Hindlimb muscle (tissue), 1 donor: ENCODE data around the gene MOB3B. TPM values are rescaled to one million over a fixed set of nuclear protein-coding genes. Genes with fewer than 3 reads are reported as not detected.
"Not testable (repeated sequence)": the region's sequence is repeated elsewhere in the genome, so short reads cannot be mapped to it uniquely, and the experiment has no call there.

Experiments used
- DNase-seq: peaks from one replicate; pipeline ENCODE4 v3.0.0-alpha.2; 2013
- polyA plus RNA-seq: library from polyadenylated mRNA; unstranded; fragments of 120-200 nt; gene quantifications from one replicate; pipeline ENCODE4 v1.2.1, GENCODE V29; 2013; ENCODE audit not compliant: insufficient read length

Gene MOB3B
- polyA plus RNA-seq, 1 donor = 1.5 TPM

GRCh38 chr9:27473111-27473529 lies 56.5 kb downstream of the MOB3B start:
- no peak for DNase-seq

DNA sequence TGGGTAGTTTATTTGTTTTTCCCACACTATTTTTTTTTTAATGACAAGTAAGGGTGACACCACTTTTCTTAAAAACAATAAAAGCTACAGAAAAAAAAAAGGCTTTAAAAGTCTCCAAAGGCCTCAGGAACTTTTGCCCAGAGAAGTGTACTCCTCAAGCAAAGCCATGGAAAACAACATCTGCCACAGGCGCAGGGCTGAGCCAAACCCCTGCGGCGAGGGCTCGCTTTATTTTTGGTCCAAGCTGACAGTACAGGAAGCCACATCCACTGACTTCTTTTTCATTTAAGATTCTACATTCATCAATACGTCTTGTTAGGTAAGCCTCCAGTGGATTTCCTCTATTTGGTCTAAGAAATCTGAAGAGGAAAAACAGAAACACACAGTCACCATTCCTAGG lies 57.4 kb downstream of the MOB3B start:
- peak; percentile 34 for DNase-seq

- DNase-seq = no peak
These were observed 57.8 kb downstream of the MOB3B start for GRCh38 chr9:27471789-27472188.

DNA sequence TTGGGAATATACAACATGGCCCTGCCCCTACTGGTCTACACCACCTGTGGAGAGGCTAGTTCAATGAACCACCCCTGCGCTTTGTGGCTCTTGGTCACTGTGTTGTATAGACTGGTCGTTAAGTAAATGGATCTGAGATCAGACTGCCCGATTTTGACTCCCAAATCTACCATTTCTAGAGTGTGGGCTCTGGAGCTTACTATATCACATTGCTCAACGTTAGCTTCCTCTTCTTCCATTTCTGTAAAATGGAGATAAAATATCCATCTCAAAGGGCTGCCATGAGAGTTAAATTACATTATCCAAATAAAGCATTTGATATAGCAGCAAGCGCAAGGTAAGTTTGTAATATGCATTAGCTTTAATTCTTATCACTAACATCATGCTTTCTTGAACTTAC lies 58.2 kb downstream of the MOB3B start:
- DNase-seq = no peak

DNA sequence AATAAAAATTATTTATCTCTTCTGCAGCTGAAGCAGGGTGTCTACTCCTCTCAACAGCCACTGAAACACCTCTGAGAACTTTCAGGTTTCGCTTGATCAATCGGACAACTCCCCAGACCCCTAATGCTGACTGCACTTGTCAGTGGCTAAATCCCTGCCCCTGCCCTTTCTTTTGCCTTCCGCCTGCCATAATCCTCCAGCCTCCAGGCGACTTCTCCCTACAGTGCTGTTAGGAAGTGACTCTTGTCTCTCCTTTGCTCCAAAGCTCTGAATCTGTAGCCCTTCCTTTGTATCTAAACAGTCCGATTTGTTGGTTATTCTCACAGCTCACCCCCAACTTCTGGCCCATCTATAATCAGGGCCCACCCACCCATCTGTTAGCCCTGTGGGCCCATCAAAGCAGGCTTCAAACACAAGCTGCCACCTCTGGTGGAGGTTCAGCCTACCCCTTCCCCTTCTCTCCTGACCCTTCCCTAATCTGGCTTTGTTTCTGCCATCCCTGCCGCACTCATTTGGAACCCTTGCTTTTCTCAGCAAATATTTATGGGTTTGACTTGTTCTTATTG lies 59.2 kb downstream of the MOB3B start:
- no peak for DNase-seq

GRCh38 chr9:27469550-27469949 lies 60.1 kb downstream of the MOB3B start:
- no peak for DNase-seq

DNA sequence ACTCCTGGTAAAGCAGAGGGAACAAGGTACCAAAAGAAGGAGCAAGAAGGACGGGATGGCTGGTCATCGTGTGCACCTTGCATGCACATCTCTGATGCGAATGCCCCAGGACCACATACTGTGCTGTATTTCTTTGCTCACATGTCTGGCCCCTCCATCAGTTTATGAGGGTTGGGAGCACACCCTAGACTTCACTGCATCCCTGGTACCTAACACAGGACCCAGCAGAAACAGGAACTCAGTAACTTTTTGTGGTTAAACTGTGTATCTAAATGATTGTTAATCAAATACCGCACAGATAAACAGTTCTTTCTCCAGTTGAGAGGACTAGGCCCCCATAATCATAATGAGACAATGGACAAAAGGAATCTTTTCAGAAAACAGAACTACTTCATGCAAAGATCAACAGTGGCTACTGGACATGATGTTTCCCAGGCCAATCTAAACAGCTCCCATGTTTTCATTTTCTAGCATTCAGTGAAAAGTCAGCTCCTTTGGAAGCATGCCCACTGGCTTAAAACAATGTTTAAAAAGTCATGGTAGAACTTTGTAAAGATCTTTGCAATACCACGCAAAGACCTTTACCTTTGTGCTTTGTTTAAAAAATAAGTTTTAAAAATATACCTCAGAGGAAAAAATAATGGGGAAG lies 61.0 kb downstream of the MOB3B start:
- DNase-seq = no peak

GRCh38 chr9:27468000-27468399 lies 61.6 kb downstream of the MOB3B start:
- DNase-seq = no peak

DNA sequence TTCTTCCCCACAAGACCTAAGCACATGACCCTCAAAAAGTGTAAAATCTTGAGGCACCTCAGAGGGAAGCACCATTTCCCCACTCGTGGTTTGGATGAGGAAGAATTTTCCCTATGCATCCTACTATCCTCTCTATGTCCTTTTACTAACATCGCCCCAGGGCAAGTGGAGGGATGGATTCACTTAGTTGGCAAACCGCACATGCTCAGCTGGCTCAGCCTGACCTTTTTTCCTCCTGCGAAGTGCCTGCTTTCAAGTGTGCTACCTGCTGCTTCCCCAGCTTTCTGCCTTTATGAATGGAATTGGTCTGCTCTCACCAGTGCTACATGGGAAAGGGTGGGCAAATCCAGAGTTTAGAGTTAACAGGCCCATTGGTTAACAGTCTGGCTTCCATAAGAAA lies 62.1 kb downstream of the MOB3B start:
- no peak for DNase-seq

GRCh38 chr9:27466516-27466915 lies 63.1 kb downstream of the MOB3B start:
- DNase-seq = not testable (repeated sequence)

DNA sequence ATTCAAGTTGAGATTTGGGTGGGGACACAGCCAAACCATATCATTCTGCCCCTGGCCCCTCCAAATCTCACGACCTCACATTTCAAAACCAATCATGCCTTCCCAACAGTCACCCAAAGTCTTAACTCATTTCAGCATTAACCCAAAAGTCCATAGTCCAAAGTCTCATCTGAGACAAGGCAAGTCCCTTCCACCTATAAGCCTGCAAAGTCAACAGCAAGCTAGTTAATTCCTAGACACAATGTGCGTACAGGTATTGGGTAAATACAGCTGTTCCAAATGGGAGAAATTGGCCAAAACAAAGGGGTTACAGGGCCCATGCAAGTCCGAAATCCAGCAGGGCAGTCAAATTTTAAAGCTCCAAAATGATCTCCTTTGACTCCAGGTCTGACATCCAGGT lies 64.7 kb downstream of the MOB3B start:
- not testable (repeated sequence) for DNase-seq

- no peak for DNase-seq
These were observed 66.8 kb downstream of the MOB3B start for GRCh38 chr9:27462846-27463245.

DNA sequence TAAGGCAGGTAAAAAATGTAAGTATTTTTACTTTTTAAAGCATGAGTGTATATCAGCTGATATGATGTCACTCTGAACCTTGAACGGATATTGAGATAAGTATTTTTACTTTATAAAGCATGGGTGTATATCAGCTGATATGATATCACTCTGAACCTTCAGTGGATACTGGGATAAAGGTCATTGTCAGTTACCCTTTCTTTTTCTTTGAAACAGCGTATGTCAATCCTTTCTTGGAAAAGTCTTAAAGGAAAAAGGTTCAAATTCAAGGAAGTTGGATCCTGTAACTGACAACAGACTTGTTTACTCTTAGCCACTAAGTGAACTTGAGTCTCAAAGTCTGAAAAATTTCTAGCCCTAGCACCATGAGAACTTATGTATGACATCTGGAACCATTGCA lies 67.2 kb downstream of the MOB3B start:
- no peak for DNase-seq

GRCh38 chr9:27460226-27461023 lies 69.2 kb downstream of the MOB3B start:
- DNase-seq = peak; percentile 61

GRCh38 chr9:27457445-27457844 lies 72.2 kb downstream of the MOB3B start:
- no peak for DNase-seq

DNA sequence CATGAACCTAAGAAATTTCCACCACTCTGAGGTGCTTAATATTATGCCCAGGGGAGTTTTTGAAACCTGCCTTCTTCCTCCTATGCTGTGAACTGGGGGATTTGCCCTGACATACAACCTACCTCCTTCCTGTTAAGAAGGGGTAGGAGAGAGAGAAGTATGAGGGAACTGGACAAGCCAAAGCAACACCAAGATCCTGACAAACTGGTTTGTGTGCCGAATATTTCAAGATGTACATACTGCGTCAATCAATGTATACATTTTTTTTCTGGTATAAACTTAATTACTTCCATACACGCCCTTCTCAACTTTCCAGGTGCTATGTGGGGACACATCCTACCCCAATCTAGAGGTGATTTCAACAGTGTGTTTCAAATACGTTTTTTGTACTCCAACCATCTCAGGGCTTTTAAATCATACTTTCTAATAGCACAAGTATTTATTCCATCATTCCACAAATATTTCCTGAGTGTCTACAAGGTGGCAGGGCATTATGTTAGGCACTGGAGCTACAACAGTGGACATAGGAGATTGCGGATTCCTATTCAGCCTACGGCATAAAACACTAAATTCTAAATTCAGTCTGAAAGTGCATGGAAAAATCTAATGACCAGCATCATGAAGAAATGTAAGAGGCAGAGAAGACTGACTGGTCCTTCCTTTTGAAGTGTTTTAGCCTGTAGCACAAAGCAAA lies 75.6 kb downstream of the MOB3B start:
- no peak for DNase-seq

- no peak for DNase-seq
These were observed 78.3 kb downstream of the MOB3B start for GRCh38 chr9:27451207-27451797.

GRCh38 chr9:27450752-27451151 lies 78.9 kb downstream of the MOB3B start:
- DNase-seq = no peak

- DNase-seq = not testable (repeated sequence)
These were observed 81.3 kb downstream of the MOB3B start for GRCh38 chr9:27448356-27448755.

- no peak for DNase-seq
These were observed 82.5 kb downstream of the MOB3B start for GRCh38 chr9:27447031-27447683.

- DNase-seq = no peak
These were observed 83.9 kb downstream of the MOB3B start for GRCh38 chr9:27445688-27446087.

DNA sequence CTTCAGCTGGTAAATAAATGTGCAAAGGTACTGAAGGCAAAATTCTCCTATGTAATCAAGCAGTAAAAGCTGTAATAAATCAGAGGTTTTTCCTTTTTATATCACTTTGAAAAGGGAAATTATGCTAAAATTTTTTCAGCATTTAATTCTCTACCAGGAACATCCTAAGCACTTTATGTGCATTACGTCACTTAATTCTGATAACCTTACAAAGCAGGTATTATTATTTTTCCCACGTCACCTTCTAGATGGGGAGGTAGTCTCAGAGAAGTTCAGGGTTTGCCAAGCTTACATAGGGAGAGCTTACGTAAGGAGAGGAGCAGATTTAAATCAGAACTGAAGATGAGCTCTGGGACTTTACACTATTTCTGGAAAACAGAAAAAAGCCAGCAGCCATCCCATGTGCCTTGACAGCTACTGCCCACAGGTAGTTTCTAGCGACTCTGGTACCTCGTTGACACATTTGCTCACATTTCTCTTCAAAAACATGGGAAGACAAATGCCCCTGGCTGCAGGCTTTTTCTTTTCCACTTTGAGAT lies 84.5 kb downstream of the MOB3B start:
- no peak for DNase-seq
